K562 (cell line): ENCODE measurements around the gene SORL1-AS1.

Experiments
- ATAC-seq: fragments of 200-7000 bp; cut with Tn5 transposase; 3 replicates; pipeline ENCODE4 v1.9.1; 2020; ENCODE audit warnings: moderate library complexity
- BruUV-seq: library from RNA; stranded (reverse); fragments of 400-500 nt; replicated peaks from 2 replicates; lab custom pipeline; 2021; lab: Mats Ljungman, UMichigan
- CTCF ChIA-PET: fragments of 300-600 bp; formaldehyde crosslinking; extraction: SDS; loops from one replicate; lab custom pipeline; 2021; ENCODE audit warnings: low intra/inter-chr PET ratio; lab: Yijun Ruan, JAX
- POLR2A ChIA-PET: fragments of 300-600, 350-650 bp; sonication (Branson Sonifier 250); formaldehyde crosslinking; extraction: SDS; loops from one replicate; lab custom pipeline; 2021; ENCODE audit warnings: antibody characterized with exemption, inconsistent platforms; lab: Yijun Ruan, JAX
- DNase-seq, 4 experiments: peaks; one replicate each; pipeline versions ENCODE4 v3.0.0 to v3.0.0-alpha.2; 2011 to 2018; ENCODE audit warnings: low spot score in 3 of 4, mixed read lengths in 3 of 4; ENCODE audit errors: extremely low read depth in 1 of 4
- FAIRE-seq: peaks from 2 replicates; lab custom pipeline; 2011; peaks lifted over from hg19 to GRCh38; lab: Jason Lieb, UNC
- H2AFZ ChIP-seq: 2 replicates; pipeline ENCODE4 v1.6.0; 2011; ENCODE audit warnings: low read depth, low read length, control low read depth, inconsistent platforms
- H3K27ac ChIP-seq: fragments of 200-600 bp; 3 replicates; pipeline ENCODE4 v1.8.0; 2011; ENCODE audit warnings: low read depth, mild to moderate bottlenecking, control low read depth, inconsistent platforms, low read length, moderate library complexity, mixed read lengths; ENCODE audit errors: extremely low read depth
- H3K27me3 ChIP-seq, 2 experiments: fragments of 300-600 bp in 1 of 2; 2 replicates in 1 of 2; 3 replicates in 1 of 2; pipeline versions ENCODE4 v1.6.0 to v1.8.0; 2011; ENCODE audit warnings: inconsistent platforms in 2 of 2, low read length in 2 of 2, mild to moderate bottlenecking in 1 of 2, mixed read lengths in 1 of 2, moderate library complexity in 1 of 2; ENCODE audit not compliant: control insufficient read depth in 2 of 2, insufficient read depth in 2 of 2
- H3K36me3 ChIP-seq: fragments of 300-600 bp; 3 replicates; pipeline ENCODE4 v1.8.0; 2011; ENCODE audit warnings: mild to moderate bottlenecking, low read length, inconsistent platforms; ENCODE audit not compliant: control insufficient read depth, insufficient read depth
- H3K4me1 ChIP-seq, 2 experiments: fragments of 200-600 bp in 1 of 2; replicated peaks in 1 of 2; 2 replicates in 1 of 2; 3 replicates in 1 of 2; pipeline versions ENCODE4 v1.5.1 to v1.8.0; 2011; ENCODE audit warnings: inconsistent platforms in 2 of 2, low read length in 2 of 2, mild to moderate bottlenecking in 1 of 2, mixed read lengths in 1 of 2, moderate library complexity in 1 of 2; ENCODE audit not compliant: control insufficient read depth in 2 of 2, insufficient read depth in 2 of 2
- H3K4me2 ChIP-seq: 2 replicates; pipeline ENCODE4 v1.6.1; 2011; ENCODE audit warnings: low read length, control low read depth, inconsistent platforms, mixed read lengths; ENCODE audit not compliant: insufficient read depth
- H3K4me3 ChIP-seq: fragments of 200-600 bp; sonication (generic), shearing (Covaris generic); 2 replicates; pipeline ENCODE4 v1.5.1; 2016; ENCODE audit warnings: control low read depth, inconsistent platforms
- H3K79me2 ChIP-seq: fragments of 200-600 bp; 3 replicates; pipeline ENCODE4 v1.8.0; 2011; ENCODE audit warnings: low read length, inconsistent platforms; ENCODE audit not compliant: control insufficient read depth, insufficient read depth
- H3K9ac ChIP-seq, 2 experiments: 2 replicates each; pipeline versions ENCODE4 v1.6.0 to v1.6.1; 2011; ENCODE audit warnings: low read depth in 2 of 2, low read length in 2 of 2, control low read depth in 1 of 2, inconsistent platforms in 1 of 2, mild to moderate bottlenecking in 1 of 2, mixed read lengths in 1 of 2; ENCODE audit not compliant: insufficient read depth in 1 of 2
- H3K9me1 ChIP-seq: one replicate; pipeline ENCODE4 v1.6.0; 2011; ENCODE audit warnings: inconsistent platforms, mild to moderate bottlenecking, low read length, moderate library complexity; ENCODE audit not compliant: control insufficient read depth, insufficient read depth
- H3K9me3 ChIP-seq: replicated peaks from 2 replicates; pipeline ENCODE4 v1.5.1; 2011; ENCODE audit warnings: low read depth, low read length, inconsistent platforms; ENCODE audit not compliant: control insufficient read depth, insufficient read depth
- H4K20me1 ChIP-seq: replicated peaks from 2 replicates; pipeline ENCODE4 v1.6.1; 2011; ENCODE audit warnings: low read length, inconsistent platforms, mixed read lengths; ENCODE audit not compliant: control insufficient read depth, insufficient read depth
- CAMTA2 ChIP-seq: fragments of 250-450 bp; sonication (Bioruptor Pico); conservative IDR thresholded peaks from 2 replicates; pipeline ENCODE4 v1.5.1; 2022
- FOXJ2 ChIP-seq: fragments of 200-800 bp; sonication (Bioruptor generic); IDR thresholded peaks from 2 replicates; pipeline ENCODE4 v1.6.1; 2016; ENCODE audit warnings: missing genetic modification characterization, missing compliant biosample characterization
- HNRNPK ChIP-seq: fragments of 200-400 bp; formaldehyde crosslinking; IDR thresholded peaks from one replicate; pipeline ENCODE4 v1.6.1; 2018; ENCODE audit warnings: mild to moderate bottlenecking, low read depth, low read length; ENCODE audit not compliant: poor library complexity, severe bottlenecking
- ZNF224 ChIP-seq: sonication (generic); formaldehyde crosslinking; IDR thresholded peaks from 2 replicates; pipeline ENCODE4 v1.8.0; 2022; ENCODE audit warnings: mild to moderate bottlenecking, missing genetic modification reagents
- ZNF24 ChIP-seq: fragments of 450-650 bp; IDR thresholded peaks from 2 replicates; pipeline ENCODE4 v1.6.1; 2016
- ZNF431 ChIP-seq: sonication (generic); formaldehyde crosslinking; IDR thresholded peaks from 2 replicates; pipeline ENCODE4 v1.8.0; 2022; ENCODE audit warnings: mild to moderate bottlenecking, missing genetic modification reagents
- whole genome bisulfite sequencing: fragments of 100-300 bp; shearing (Covaris generic); methylation state at CpG from one replicate; pipeline ENCODE4 v1.1.6; 2016; ENCODE audit warnings: low coverage, mixed read lengths; ENCODE audit not compliant: insufficient coverage; ENCODE audit errors: missing lambda C conversion rate; 5-methylcytosine and 5-hydroxymethylcytosine counted together
- in situ Hi-C: fragments of 300-500 bp; cut with MboI; formaldehyde crosslinking; loops from 4 replicates; pipeline ENCODE4 v1.15.0; 2018; ENCODE audit warnings: inconsistent platforms, mixed read lengths
- intact Hi-C: fragments of 100-400 bp; cut with micrococcal nuclease; formaldehyde crosslinking; loops from 2 replicates; pipeline ENCODE4 v1.14.2; 2022
- TF ChIP-seq, protein P1 (sequence below): sonication (generic); formaldehyde crosslinking; IDR thresholded peaks from 2 replicates; pipeline ENCODE4 v1.8.0; 2023; ENCODE audit warnings: missing genetic modification reagents, mild to moderate bottlenecking, borderline replicate concordance
- TF ChIP-seq, protein P2 (sequence below): fragments of 450-650 bp; formaldehyde crosslinking; IDR thresholded peaks from 2 replicates; pipeline ENCODE4 v1.4.0; 2020; ENCODE audit warnings: mild to moderate bottlenecking, mixed read lengths
- TF ChIP-seq, protein P3 (sequence below): IDR thresholded peaks from 2 replicates; pipeline ENCODE4 v1.6.1; 2012; ENCODE audit warnings: low read depth, low read length, improper control_type of control experiment, borderline replicate concordance

Gene SORL1-AS1

DNA sequence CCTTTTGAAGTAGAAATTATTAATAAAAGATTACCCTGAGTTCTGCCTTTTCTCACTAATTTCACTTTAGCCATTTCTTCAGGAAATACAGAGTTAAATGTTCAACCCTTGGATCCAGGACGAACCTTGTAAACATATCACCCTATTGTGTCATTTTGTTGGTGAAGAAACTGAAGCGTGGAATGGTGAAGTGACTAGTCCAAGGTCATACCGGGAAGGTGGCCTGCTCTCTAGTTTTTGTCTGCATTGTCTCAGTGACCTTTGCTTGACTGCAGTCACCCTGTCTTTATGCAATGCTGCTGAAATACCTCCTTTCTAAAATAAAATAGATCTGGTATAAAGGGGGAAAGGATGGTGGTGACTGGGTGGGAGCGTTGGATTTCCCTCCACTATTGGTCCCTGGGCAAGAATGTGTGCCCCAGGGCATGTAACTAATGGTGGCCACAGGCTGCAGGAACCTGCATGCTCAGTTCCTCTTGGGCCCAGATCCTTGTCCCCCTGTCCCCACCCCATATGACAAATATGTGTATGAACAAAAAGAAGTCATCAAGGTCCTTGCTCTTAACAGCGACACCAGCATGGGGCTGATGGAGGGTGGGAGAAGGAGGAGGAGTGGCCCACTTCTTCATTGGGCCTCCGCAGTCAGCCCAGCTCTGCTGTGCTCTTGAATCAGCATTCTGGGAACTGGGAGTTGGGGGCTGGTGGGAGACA lies 977 bp upstream of the SORL1-AS1 start:
- Histone ChIP-seq H3K9ac (no peak overlapping the region), H3K27ac (no peak overlapping the region), H3K4me1 (peaks cover 0 to 9% of the 10 kb centered on the region in 2 experiments; a peak in 2 of 5 replicates), H3K9me3 (no peaks in the 10 kb centered on the region), H3K27me3 (peaks cover 12 to 36% of the 10 kb centered on the region in 2 experiments; a peak in 4 of 5 replicates), H2AFZ (no peak overlapping the region), H3K79me2 (no peaks in the 10 kb centered on the region), H3K4me3 (no peak overlapping the region), H4K20me1 (no peaks in the 10 kb centered on the region), H3K36me3 (no peaks in the 10 kb centered on the region), H3K4me2 (no peak overlapping the region), H3K9me1 (no peaks in the 10 kb centered on the region)
- FAIRE-seq (no peak), ATAC-seq (no peak), DNase-seq (no peak)
- BruUV-seq = no TSS peak
- TF ChIP-seq, protein P1, sequence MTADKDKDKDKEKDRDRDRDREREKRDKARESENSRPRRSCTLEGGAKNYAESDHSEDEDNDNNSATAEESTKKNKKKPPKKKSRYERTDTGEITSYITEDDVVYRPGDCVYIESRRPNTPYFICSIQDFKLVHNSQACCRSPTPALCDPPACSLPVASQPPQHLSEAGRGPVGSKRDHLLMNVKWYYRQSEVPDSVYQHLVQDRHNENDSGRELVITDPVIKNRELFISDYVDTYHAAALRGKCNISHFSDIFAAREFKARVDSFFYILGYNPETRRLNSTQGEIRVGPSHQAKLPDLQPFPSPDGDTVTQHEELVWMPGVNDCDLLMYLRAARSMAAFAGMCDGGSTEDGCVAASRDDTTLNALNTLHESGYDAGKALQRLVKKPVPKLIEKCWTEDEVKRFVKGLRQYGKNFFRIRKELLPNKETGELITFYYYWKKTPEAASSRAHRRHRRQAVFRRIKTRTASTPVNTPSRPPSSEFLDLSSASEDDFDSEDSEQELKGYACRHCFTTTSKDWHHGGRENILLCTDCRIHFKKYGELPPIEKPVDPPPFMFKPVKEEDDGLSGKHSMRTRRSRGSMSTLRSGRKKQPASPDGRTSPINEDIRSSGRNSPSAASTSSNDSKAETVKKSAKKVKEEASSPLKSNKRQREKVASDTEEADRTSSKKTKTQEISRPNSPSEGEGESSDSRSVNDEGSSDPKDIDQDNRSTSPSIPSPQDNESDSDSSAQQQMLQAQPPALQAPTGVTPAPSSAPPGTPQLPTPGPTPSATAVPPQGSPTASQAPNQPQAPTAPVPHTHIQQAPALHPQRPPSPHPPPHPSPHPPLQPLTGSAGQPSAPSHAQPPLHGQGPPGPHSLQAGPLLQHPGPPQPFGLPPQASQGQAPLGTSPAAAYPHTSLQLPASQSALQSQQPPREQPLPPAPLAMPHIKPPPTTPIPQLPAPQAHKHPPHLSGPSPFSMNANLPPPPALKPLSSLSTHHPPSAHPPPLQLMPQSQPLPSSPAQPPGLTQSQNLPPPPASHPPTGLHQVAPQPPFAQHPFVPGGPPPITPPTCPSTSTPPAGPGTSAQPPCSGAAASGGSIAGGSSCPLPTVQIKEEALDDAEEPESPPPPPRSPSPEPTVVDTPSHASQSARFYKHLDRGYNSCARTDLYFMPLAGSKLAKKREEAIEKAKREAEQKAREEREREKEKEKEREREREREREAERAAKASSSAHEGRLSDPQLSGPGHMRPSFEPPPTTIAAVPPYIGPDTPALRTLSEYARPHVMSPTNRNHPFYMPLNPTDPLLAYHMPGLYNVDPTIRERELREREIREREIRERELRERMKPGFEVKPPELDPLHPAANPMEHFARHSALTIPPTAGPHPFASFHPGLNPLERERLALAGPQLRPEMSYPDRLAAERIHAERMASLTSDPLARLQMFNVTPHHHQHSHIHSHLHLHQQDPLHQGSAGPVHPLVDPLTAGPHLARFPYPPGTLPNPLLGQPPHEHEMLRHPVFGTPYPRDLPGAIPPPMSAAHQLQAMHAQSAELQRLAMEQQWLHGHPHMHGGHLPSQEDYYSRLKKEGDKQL (CRISPR knock-in tag) = no peak
- TF ChIP-seq ZNF431 (no peak), HNRNPK (no peak), FOXJ2 (tag) (no peak), CAMTA2 (no peak), ZNF24 (no peak), ZNF224 (CRISPR knock-in tag) (no peak)
- TF ChIP-seq, protein P2, sequence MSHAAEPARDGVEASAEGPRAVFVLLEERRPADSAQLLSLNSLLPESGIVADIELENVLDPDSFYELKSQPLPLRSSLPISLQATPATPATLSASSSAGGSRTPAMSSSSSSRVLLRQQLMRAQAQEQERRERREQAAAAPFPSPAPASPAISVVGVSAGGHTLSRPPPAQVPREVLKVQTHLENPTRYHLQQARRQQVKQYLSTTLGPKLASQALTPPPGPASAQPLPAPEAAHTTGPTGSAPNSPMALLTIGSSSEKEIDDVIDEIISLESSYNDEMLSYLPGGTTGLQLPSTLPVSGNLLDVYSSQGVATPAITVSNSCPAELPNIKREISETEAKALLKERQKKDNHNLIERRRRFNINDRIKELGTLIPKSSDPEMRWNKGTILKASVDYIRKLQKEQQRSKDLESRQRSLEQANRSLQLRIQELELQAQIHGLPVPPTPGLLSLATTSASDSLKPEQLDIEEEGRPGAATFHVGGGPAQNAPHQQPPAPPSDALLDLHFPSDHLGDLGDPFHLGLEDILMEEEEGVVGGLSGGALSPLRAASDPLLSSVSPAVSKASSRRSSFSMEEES (CRISPR knock-in tag) = no peak
- TF ChIP-seq, protein P3, sequence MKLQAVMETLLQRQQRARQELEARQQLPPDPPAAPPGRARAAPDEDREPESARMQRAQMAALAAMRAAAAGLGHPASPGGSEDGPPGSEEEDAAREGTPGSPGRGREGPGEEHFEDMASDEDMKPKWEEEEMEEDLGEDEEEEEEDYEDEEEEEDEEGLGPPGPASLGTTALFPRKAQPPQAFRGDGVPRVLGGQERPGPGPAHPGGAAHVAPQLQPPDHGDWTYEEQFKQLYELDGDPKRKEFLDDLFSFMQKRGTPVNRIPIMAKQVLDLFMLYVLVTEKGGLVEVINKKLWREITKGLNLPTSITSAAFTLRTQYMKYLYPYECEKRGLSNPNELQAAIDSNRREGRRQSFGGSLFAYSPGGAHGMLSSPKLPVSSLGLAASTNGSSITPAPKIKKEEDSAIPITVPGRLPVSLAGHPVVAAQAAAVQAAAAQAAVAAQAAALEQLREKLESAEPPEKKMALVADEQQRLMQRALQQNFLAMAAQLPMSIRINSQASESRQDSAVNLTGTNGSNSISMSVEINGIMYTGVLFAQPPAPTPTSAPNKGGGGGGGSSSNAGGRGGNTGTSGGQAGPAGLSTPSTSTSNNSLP = no peak
- 1% methylated on average over 5 of the region's 6 CpGs for WGBS
- ChIA-PET CTCF (interaction anchor here (0.6 kb wide), 1 partner anchor 1082 kb away, joined by 5 read pairs; no protein-coding TSS in a partner anchor), POLR2A (no interaction called here)
- intact Hi-C loops (loop anchor here (10.0 kb wide), 1 partner anchor 141 kb away; no protein-coding TSS in a partner anchor), in situ Hi-C loops (no loop called here)
